Frontal cortex (tissue), 4 donors: ENCODE measurements around the gene FBXW7. TPM values are rescaled to one million over a fixed set of nuclear protein-coding genes. Genes with fewer than 3 reads are reported as not detected.

Experiments used
- DNase-seq, 2 donors: peaks; one replicate each; pipeline ENCODE4 v3.0.0; 2012; ENCODE audit warnings: low spot score in 2 of 2
- FAIRE-seq: peaks from 2 replicates; lab custom pipeline; 2012; peaks lifted over from hg19 to GRCh38; lab: Jason Lieb, UNC
- total RNA-seq: library from RNA; depleted of rRNA; stranded (reverse); fragments of >200 nt; gene quantifications from one replicate; pipeline ENCODE4 v1.2.3, GENCODE V29; 2014
- donor health status: control.
- donor health status: control.
- donor health status: control.

The FBXW7 gene
- total RNA-seq, 1 donor from 2014 or later, result 433 TPM

GRCh38 chr4:152308951-152309350 lies 226.9 kb downstream of the FBXW7 start:
- DNase-seq, result no peak
- no peak for FAIRE-seq

- FAIRE-seq, result no peak
- DNase-seq, result no peak
Measured at GRCh38 chr4:152307669-152308068, 228.2 kb downstream of the FBXW7 start.

GRCh38 chr4:152306541-152306940 lies 229.4 kb downstream of the FBXW7 start:
- DNase-seq (no peak), FAIRE-seq (no peak)

- DNase-seq, result no peak
Measured at GRCh38 chr4:152304220-152304619, 231.7 kb downstream of the FBXW7 start.

GRCh38 chr4:152301381-152301780 lies 234.5 kb downstream of the FBXW7 start:
- DNase-seq, result no peak
- FAIRE-seq, result no peak

More at GRCh38 chr4:152304220-152304619, 231.7 kb downstream of the FBXW7 start:
- FAIRE-seq, result no peak

DNA sequence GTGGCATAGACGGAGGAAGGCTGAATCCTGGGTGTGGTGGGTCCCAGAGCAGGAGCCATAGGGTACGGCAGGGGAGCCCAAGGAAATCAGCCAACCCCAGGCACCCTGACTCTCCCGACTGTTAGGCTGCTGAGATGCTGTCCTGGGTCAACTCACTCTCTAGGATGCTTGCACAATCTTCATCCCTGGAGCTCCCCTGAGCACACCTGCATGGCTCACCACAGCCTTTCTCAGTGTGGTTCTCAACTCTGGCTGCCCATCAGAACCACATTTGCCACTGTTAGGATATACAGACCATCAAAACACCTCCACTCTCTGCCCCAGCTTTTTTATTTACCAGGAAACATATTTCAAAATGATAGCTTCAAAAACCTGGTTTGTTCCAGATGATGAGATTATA lies 236.3 kb downstream of the FBXW7 start:
- no peak for DNase-seq
- no peak for FAIRE-seq

GRCh38 chr4:152296386-152296785 lies 239.5 kb downstream of the FBXW7 start:
- FAIRE-seq (no peak), DNase-seq (no peak)

GRCh38 chr4:152294765-152295164 lies 241.1 kb downstream of the FBXW7 start:
- FAIRE-seq, result no peak
- no peak for DNase-seq

GRCh38 chr4:152294331-152294730 lies 241.6 kb downstream of the FBXW7 start:
- DNase-seq (no peak), FAIRE-seq (no peak)

- DNase-seq, result no peak
- FAIRE-seq, result no peak
Measured at GRCh38 chr4:152293527-152293926, 242.4 kb downstream of the FBXW7 start.

DNA sequence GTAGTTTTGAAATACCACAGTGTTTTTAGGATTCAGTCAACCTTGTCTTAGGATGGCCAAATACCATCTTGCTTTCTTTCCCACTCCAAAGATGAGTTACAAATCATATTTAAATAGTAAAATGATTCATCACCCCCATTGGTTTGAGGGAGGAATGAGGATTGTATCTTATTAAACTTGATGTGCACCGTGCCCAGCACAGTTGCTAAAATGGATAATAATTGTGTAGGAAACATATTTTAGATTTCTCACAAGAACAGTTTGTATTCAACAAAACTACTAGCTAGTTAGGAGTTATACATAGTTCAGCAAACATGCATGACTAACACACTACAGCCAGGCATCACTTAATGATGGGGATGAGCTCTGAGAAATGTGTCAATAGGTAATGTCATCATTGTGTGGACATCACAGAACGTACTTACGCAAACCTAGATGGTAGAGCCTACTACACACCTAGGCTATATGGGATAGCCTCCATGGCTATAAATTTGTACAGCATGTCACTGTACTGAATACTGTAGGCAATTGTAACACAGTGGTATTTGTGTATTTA lies 245.4 kb downstream of the FBXW7 start:
- DNase-seq, result no peak
- FAIRE-seq, result no peak

- FAIRE-seq, result no peak
- DNase-seq, result no peak
Measured at GRCh38 chr4:152289941-152290340, 246.0 kb downstream of the FBXW7 start.

DNA sequence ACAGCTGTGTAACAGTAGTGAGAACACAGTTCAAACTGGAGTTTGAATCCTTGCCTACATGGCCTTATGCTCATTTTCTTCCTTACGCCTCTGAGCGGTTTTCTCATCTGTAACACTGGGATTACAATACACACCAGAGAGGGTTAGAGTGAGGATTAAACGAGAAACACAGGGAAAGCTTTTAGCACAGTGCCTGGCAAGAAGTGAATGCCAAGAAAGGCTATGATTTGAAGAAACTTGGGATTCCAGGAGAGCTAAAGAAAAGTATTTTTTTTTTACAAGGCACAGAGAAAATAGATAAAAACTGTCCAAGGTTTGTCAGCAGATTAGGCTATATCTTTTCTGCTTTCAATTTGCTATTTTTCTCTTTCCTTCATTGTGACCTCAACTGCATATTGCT lies 246.4 kb downstream of the FBXW7 start:
- DNase-seq, result no peak
- no peak for FAIRE-seq

- DNase-seq (no peak), FAIRE-seq (no peak)
Measured at GRCh38 chr4:152283801-152284470, 252.0 kb downstream of the FBXW7 start.

DNA sequence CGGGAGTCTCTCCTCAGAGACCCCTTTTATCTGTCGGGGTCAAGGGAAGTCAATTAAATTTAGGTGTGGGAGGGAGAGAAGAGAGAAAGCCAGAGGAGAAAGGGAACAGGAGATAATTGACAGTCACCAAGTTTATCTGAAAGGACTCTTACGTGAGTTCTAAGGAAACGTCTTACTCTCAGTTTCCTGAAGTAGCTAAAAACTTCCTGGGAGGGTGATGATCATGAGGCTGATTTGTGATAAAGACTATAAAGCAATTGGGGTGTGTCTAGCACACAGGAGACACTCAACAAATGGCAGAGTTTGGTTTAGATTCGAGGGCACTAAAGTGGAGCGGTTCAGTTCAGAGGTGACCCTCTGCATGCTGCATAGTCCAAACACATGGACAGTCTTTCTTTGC lies 254.1 kb downstream of the FBXW7 start:
- FAIRE-seq (no peak), DNase-seq (no peak)

GRCh38 chr4:152281211-152281610 lies 254.7 kb downstream of the FBXW7 start:
- FAIRE-seq (no peak), DNase-seq (no peak)

GRCh38 chr4:152279234-152279566 lies 256.7 kb downstream of the FBXW7 start:
- DNase-seq (no peak), FAIRE-seq (no peak)

DNA sequence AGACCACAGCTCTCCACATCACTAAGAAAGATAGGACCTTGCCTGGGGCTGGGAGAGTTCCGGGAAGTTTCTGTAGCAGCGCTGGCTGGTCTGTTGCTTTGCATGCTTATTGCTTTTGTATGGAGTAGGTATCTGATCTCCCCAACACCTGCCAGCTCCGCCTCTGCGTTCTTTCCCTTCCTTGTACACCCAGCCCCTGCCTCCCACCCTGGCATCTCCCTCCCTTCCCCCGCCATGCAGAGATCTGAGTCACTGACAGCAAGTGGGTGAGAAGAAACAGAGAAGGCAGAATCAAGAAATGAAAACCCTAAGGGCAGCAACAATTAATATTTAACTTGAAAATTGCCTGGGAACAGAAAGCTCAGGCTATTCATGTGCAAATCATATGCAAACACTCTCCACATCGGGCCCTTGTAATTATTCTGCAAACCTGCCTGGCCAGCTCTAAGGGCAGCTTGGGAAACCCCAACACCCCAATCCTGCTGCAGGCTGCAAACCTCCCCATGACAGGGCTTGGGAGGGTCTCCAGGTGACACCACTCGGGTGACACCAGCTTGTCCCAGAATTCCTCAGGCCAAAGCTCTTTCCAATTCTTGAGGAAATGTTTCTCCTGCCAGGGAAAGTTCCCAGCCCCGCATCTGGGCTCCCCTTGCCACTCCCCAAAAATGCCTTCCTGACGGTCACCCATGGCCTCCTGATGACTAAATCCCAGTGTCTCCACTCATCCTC lies 257.2 kb downstream of the FBXW7 start:
- DNase-seq (no peak), FAIRE-seq (no peak)

- DNase-seq, result no peak
- FAIRE-seq, result no peak
Measured at GRCh38 chr4:152278172-152278504, 257.8 kb downstream of the FBXW7 start.

DNA sequence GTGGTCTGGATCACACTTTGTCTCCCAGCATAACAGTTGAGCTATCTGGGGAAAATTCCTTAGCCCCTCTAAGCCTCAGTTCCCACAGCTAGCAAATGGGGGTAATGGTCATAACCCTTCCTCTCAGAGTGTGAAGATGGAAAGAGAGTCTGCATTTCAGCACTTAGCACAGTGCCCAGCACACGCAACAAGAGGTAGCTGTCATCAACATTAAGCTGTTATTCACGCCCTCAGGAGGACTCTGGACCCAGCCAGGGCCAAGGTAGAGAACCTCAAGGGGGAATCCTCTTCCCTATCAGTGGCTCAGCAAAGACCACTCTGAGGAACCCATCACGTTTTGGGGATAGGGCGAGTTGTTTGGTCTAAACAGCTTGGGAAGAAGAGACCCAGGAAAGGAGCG lies 258.6 kb downstream of the FBXW7 start:
- FAIRE-seq, result no peak

GRCh38 chr4:152273343-152273742 lies 262.5 kb downstream of the FBXW7 start:
- no peak for DNase-seq

More for the DNA sequence above, 258.6 kb downstream of the FBXW7 start:
- DNase-seq, result no peak

More at GRCh38 chr4:152273343-152273742, 262.5 kb downstream of the FBXW7 start:
- FAIRE-seq, result no peak
